Measurements from ENCODE around the gene OR1E1.

GRCh38 chr17:3433741-3434140 lies 35.5 kb upstream of the OR1E1 start, which contains the start of gene OR1E2:
- TF ChIP-seq, protein P1, sequence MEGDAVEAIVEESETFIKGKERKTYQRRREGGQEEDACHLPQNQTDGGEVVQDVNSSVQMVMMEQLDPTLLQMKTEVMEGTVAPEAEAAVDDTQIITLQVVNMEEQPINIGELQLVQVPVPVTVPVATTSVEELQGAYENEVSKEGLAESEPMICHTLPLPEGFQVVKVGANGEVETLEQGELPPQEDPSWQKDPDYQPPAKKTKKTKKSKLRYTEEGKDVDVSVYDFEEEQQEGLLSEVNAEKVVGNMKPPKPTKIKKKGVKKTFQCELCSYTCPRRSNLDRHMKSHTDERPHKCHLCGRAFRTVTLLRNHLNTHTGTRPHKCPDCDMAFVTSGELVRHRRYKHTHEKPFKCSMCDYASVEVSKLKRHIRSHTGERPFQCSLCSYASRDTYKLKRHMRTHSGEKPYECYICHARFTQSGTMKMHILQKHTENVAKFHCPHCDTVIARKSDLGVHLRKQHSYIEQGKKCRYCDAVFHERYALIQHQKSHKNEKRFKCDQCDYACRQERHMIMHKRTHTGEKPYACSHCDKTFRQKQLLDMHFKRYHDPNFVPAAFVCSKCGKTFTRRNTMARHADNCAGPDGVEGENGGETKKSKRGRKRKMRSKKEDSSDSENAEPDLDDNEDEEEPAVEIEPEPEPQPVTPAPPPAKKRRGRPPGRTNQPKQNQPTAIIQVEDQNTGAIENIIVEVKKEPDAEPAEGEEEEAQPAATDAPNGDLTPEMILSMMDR (IDR thresholded peaks at IDR 0.05; ENCODE audit: poor library complexity, severe bottlenecking) = no peak
- TF ChIP-seq TAF1 (IDR thresholded peaks at IDR 0.05; ENCODE audit: low read depth) (no peak), POLR2AphosphoS5 (IDR thresholded peaks at IDR 0.05) (no peak), SMC3 (conservative IDR thresholded peaks at IDR 0.05; ENCODE audit: poor library complexity) (no peak), EZH2 (IDR thresholded peaks at IDR 0.05; ENCODE audit: borderline replicate concordance, insufficient read depth, low read length, poor library complexity, severe bottlenecking) (no peak), MXI1 (conservative IDR thresholded peaks at IDR 0.05; ENCODE audit: poor library complexity, severe bottlenecking) (no peak)
- TF ChIP-seq, protein P2, sequence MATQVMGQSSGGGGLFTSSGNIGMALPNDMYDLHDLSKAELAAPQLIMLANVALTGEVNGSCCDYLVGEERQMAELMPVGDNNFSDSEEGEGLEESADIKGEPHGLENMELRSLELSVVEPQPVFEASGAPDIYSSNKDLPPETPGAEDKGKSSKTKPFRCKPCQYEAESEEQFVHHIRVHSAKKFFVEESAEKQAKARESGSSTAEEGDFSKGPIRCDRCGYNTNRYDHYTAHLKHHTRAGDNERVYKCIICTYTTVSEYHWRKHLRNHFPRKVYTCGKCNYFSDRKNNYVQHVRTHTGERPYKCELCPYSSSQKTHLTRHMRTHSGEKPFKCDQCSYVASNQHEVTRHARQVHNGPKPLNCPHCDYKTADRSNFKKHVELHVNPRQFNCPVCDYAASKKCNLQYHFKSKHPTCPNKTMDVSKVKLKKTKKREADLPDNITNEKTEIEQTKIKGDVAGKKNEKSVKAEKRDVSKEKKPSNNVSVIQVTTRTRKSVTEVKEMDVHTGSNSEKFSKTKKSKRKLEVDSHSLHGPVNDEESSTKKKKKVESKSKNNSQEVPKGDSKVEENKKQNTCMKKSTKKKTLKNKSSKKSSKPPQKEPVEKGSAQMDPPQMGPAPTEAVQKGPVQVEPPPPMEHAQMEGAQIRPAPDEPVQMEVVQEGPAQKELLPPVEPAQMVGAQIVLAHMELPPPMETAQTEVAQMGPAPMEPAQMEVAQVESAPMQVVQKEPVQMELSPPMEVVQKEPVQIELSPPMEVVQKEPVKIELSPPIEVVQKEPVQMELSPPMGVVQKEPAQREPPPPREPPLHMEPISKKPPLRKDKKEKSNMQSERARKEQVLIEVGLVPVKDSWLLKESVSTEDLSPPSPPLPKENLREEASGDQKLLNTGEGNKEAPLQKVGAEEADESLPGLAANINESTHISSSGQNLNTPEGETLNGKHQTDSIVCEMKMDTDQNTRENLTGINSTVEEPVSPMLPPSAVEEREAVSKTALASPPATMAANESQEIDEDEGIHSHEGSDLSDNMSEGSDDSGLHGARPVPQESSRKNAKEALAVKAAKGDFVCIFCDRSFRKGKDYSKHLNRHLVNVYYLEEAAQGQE (IDR thresholded peaks at IDR 0.05; ENCODE audit: borderline replicate concordance) = no peak

Data from neural cell (in vitro differentiated cells).